SHP77 treated with DMSO at 0.1 percent for 48 hours (cell line): Measurements from ENCODE around the gene SOBP.

Experiments
- DNase-seq: peaks from one replicate; lab custom pipeline; 2025; lab: John Stamatoyannopoulos, UW

Gene SOBP

DNA sequence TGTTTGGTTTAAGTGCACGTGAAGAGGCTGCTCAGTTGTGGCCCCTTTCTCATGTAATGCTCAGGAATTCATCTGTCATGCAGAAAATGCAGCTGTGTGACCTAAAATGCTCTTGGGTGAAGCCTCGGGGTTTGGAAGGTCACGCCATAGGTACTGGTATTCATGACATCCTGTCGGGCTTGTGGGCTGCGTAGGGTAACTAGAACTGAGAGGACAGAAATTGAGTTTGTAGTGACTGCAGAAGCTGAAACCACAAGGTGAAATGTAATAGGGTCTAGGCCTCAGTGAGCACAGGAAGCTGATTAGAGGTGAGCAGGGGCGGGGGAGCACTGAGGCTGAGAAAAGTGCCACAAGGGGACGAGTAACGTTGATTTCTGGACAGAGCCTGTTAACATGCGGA lies 128.8 kb downstream of the SOBP start:
- no peak for DNase-seq

DNA sequence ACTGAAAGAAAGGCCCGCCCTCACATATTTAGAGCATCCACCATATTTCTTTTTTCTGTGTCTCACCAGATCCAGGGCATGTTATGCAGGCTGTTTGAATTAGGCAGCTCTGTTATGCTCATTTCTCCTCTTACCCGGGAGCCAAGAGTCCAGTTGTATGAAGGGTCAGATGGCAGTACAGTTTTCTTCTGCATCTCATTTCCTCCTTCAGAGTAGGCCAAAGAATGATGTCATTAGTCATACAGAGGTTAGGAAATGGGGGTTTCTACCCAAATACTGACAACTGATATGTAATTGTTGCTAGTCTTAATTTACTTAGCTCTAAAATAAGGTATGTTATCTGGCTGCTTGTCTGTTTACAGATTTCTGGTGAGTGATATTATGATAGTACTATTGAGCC lies 130.8 kb downstream of the SOBP start:
- no peak for DNase-seq

DNA sequence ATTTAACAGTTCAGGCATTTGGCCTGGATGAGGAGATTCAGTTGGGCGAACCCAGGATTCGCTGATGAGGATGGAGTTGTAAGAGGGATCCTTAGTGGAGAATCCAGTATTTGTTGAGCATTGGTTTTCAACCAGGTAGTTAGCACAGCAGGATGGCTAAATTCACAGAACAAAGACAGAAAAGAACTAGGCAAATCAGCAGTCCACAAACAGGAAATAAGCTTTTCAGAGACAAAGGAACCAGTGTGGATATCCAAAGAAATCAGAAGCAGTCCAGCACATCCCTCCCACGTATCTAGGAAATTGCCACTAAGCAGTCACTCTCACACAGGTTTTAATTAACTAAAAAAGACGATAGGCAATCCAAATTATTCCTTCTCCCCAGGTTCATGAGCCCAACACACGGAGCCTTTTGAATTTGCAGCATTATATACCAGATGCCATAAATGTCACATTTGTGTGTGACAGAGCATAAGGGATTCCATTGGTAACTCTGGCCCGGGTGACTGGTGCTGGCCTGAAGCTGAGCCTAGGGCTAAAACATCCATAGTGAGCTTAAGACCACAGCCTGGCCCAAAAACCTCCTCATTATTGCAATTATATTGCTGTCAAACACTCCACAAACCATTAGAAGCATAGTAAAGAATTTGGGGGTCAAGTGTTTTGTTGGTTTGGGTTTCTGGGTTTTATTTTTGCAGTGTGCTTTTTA lies 131.5 kb downstream of the SOBP start:
- no peak for DNase-seq

DNA sequence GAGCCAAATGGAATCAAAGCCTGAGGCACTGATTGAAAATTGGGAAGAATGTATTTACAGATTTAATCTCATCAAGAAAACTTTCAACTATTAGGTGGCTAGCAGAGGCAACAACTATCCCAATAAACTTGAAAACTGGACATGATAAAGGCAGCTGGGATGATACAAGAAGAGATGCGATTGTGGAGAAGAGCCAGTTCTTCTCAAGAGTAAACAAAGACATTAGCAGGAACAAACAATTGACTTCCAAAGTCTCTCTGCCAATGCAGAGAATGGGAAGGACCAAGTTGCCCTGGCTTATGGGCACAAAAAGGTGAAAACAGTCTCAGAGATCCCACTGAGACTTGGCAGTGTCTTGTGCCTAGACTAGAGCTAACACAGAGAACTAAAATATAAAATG lies 132.4 kb downstream of the SOBP start:
- no peak for DNase-seq

DNA sequence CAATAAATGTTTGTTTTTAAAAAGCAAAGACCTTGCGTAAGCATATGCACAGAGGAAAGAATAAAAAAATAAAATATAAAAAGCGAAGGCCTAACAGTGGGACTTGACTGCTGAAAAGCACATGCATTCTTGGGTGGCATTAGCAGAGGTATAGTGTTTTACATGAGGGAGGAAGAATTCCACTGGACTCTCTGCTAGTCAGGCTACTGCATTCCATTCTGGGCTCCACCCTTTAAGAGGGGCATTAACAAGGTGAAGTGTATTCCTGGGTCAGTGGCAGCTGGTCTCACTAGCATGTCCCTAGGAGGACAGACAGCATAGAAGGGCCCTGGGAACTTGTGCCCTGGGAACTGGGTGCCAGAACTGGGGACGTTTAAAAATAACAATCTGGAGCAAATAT lies 134.1 kb downstream of the SOBP start:
- DNase-seq: no peak

DNA sequence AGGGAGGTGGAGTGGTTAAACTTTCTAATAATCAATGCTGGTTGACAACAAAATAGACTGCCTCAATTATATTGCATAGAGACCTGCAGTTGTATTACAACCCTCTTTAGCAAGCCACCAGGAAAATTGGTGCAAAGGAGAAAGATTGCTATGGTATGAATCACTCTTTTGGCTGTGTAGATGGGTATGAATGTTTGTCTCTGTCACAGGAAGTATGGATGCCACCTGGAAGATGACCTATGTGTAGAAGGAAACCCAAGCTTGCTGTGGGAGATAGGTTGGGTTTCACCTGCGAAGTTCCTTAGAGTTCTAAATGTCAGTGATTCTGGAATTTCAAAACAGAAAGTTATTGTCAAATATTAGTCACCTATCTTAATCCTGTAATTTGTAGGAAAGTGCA lies 134.6 kb downstream of the SOBP start:
- DNase-seq: no peak

DNA sequence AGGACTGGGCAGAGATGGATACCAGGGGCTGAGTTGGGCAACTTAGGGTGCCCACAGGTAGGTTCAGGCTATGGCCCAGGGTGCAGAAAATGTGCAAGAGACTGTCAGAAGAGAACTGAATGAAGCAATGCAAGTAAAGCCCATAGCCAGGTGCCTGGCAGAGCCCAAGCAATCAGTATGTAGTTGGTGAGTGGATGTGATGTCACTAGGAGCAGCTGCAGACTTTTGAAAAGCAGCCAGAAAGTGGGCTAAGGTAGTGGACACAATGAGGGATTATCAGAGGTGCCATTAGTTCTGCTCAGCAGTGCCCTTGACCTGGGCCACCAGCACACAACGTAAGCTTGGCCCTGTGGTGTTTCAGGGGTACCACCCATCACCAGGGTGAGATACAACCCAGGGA lies 135.3 kb downstream of the SOBP start:
- peak; percentile 92 for DNase-seq

DNA sequence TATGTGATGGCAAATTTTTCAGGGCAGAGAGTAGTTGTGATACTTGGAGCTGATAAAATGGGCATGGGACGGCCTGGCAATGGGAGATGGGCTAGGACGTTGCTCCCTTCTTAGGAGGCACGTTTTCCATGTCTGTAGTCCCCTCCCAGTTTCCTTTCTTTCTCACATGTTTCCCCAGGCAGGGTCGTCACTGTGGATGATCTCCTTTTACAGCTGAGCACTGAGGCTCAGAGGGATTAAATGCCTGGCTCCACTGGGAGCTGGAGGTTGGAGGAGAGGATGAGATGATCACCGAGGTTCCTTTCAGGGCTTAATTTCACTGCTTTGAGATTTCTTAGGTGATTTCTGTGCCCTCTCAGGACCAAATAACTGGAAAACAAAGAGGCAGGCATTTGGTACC lies 136.7 kb downstream of the SOBP start:
- DNase-seq: no peak

DNA sequence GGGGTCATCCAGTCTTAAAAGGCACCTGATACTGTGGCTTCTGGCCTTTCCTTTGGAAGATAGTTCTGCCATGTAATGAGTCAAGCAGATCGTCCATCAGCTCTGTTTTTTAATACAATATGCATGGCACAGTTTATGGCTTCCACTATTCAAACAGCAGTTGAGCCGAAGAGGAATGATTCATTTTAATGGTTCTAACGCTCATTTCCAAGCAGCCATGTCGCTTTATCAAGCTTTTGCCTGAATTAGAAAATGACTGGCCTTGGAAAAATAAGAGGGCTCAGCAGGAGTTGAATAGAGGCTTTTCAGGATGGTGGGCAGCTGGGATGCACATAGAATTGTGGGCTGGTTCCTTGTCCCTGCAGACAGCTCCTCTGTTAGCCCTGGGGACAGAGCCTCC lies 138.1 kb downstream of the SOBP start:
- no peak for DNase-seq

DNA sequence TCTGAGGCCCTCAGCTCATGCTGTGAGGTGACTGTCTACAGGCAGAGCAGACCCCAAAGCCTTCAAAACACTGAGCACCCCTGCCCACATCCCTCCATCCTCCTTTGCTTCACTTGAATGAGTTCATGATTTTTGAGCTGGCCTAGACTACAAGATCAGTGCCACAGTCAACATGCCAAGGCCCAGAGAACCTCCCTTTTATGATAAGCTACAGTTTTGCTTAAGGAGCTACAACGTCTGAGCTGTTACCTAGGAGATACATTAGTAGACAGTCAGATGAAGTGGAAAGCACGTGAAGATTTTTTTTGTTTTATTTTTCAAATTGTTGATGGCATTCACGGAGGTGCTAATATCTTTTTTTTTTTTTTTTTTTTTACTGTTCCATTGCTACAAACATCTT lies 139.0 kb downstream of the SOBP start:
- DNase-seq: no peak

DNA sequence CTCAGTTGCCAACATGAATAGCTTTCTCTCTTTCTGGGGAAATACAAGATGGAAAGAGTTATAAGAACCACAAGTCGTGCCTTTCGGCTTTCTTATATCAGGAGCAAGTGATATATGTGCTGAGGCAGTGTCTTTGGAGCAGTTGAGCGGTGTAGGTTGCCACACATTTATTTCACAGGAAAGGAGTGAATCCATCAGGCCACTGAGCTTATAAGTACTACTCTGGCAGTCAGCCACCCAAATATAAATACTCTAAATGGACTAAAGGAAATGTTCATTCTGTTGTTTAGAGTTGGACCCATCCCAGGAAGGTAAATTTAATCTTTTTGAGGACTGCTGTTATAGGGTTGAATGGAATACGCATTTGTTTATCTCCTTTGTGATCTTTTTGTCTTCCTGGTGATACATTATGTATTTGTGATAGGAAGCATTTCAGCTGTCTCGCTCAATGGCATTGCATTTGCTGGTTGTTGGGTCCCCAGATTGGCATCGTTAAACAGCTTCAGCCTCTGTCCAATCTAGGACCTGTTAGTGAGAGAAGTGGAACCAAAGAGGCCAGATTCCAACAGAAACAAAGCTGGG lies 139.7 kb downstream of the SOBP start:
- peak; percentile 58 for DNase-seq

DNA sequence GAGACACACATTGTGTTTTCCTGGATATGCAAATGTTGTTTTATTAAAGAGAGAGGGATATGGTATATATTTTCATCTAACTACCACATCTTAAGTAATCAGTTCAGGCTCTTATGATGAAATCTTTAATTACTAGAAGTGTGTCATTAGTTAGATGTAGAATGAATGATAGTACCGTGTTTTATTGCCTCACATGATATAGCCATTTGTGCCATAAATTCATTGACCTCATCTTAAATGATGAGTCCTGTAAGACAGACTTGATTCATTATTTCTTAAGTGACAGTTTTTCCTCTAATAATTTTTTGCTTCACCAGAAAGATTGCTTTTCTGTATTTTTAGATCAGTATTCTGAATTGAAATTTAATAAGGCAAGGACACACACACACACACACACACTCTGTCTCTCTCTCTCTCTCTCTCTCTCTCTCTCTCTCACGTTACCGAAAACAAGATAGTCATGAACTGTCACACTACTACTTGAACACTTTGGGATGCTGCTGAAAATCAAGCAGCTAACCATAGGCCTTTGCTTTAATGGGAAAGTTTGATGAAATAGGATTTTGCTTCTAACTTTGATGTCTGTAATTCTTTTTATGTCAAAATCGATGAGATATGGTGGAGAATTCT lies 140.5 kb downstream of the SOBP start:
- no peak for DNase-seq

DNA sequence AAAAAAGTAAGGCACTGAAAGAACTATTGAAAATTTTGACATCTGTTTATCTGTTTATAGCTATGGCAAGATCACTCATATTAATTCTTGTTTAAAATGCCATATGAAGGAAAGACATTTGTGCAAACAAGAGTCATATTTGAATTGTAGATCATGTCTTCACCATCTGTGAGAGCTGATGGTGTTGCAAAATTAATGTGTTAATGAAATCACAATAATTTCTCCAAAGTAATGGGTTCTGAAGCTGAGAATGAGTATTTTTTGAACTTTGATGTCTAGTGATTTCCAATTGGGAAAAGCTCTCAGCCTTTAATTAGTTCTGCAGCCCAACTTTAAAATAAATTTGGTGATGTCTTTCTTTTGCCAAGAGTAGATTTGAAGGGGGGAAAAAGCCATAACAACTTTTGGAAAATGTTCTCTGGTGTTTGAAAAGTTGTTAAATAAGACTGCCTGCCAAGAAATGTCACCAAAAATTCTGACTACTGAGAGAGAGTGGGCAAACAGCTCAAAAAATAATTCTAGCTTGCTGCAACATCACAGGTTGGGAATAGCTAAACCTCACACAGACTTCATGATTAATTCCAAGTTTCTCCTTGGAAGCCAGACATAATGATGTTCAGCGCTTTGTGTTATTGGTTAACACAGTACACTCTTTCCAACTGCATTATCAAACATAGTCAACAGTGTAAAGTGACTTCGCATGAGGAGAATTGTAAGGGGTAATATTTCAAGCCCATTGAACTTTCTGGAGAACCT lies 142.6 kb downstream of the SOBP start:
- no peak for DNase-seq

DNA sequence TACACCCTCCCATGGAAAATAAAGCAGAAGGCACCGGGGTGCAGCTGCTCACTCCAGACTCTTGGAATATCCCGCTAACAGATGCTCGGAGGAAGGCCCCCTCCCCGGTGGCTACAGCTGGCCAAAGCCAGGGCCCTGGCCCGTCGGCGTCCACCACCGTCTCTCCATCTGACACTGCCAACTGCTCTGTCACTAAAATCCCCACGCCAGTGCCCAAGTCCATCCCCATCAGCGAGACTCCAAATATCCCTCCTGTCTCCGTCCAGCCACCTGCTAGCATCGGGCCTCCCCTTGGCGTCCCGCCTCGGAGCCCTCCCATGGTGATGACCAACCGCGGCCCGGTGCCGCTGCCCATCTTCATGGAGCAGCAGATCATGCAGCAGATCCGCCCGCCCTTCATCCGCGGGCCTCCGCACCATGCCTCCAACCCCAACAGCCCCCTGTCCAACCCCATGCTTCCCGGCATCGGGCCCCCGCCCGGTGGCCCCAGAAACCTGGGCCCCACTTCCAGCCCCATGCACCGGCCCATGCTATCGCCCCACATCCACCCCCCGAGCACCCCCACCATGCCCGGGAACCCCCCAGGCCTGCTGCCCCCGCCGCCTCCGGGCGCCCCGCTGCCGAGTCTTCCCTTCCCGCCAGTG lies 143.9 kb downstream of the SOBP start:
- no peak for DNase-seq

DNA sequence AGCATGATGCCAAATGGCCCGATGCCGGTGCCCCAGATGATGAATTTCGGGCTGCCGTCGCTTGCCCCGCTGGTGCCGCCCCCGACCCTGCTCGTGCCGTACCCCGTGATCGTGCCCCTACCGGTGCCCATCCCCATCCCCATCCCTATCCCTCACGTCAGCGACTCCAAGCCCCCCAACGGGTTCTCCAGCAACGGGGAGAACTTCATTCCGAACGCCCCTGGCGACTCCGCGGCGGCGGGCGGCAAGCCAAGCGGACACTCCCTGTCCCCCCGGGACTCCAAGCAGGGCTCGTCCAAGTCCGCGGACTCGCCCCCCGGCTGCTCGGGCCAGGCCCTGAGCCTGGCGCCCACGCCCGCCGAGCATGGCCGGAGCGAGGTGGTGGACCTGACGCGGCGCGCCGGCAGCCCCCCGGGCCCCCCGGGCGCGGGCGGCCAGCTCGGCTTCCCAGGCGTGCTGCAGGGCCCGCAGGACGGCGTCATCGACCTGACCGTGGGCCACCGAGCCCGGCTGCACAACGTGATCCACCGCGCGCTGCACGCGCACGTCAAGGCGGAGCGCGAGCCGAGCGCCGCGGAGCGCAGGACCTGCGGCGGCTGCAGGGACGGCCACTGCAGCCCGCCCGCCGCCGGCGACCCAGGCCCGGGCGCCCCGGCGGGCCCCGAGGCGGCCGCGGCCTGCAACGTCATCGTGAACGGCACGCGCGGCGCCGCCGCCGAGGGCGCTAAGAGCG lies 144.6 kb downstream of the SOBP start:
- no peak for DNase-seq

DNA sequence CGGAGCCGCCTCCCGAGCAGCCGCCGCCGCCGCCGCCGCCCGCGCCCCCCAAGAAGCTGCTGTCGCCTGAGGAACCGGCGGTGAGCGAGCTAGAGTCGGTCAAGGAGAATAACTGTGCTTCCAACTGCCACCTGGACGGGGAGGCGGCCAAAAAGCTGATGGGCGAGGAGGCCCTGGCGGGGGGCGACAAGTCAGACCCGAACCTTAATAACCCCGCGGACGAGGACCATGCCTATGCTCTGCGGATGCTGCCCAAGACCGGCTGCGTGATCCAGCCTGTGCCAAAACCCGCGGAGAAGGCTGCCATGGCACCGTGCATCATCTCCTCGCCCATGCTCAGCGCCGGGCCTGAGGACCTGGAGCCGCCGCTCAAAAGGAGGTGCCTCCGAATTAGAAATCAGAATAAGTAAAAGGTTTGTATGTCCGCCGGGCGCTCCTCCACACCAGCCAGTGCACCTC lies 145.2 kb downstream of the SOBP start:
- DNase-seq: no peak

DNA sequence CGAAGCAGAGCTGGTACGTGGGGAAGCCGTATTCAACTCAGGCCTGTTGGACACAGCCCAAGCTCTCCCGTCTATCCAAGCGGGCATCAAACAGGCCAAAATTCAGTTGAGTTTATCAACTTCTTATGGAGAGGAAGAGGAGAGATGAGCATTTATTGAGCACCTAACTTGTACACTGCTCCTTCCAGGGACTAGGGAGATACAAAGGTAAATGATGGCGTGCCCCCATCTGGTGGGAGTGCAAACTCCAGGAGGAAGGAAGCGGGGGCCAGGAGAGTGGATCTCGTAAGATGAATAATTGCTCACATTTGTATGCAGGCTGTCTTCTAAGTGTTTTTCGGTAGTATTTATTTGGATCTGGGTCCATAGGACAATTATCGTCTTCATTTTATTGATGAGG lies 146.6 kb downstream of the SOBP start:
- no peak for DNase-seq

DNA sequence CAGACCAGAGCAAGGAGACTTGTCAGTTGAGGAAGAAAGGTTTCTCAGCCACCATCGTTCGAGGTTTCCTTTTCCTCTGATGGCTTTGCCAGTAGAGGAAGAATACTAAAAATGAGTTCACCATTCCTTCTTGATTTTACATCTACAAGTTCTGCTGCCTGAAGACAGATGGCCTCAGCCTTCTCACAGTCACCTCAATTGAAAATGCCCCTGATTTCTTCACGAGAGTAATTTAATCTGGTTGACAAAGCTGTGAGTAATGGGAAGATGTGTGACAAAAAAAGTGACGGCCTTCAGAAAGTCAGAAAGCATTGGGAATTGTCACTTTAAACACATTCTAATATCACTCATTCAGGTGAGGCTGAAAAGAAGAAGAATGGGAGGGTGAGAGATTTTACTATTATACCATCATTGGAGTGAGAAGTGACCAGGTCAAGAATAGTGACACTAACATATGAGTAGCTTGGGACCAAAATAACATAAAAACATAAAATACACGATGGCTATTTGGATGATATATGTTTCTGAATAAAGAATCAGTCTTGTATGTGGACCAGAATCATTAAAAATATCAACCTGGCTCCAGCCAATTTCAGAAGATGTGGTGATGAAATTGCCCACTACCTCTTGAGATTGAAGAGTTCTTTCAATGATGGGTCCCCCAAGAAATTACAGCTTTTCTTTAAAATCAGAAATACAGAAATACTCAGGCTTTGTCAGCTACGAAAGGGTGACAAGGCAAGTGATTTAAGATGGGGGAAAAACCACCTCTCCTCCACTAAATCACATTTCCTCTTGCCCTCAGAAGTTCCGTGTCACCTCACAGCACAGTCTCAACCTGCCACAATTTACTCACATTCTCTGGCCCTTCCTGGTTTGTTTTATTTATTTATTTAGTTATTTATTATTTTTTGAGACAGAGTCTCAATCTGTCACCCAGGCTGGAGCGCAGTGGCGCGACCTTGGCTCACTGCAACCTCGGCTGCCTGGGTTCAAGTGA lies 147.7 kb downstream of the SOBP start:
- DNase-seq: no peak

DNA sequence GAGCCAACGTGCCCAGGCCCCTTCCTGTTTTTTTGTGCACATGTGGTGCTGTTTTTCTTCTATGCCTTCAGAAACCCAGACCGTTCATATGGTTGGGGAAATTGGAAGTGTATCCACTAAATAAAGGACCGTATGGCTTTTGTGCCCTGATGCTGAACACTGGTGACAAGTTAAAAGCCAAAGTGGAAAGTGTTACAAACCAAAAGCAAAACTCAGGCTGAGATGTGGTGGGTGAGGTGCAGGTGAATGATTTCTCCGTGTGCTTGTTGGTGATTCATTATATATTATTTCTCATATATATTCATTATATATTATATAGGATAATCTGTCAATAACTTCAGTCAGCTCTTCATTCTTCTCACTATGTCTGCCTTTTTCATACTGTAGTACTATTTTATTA lies 148.6 kb downstream of the SOBP start:
- no peak for DNase-seq

DNA sequence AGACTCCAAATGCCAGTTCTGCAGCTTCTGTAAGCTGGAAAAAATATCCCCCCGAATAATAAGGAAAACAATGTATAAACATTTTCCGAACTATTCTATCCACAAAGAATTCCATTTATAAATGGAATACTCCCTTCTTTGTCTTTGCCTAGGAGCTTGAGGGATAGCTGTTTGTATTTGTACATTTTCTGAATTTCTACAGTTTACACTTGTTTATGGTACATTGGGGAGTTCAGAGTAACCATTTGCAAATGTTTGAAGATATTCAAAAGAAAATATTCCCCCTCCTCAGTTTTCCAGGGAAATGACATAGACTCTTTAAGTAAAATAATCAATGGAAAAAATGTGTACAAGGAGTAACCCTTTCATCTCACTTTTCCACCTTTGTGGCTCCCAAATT lies 149.6 kb downstream of the SOBP start:
- no peak for DNase-seq
